ENCODE results near the gene HUWE1.

- TF ChIP-seq, protein P1, sequence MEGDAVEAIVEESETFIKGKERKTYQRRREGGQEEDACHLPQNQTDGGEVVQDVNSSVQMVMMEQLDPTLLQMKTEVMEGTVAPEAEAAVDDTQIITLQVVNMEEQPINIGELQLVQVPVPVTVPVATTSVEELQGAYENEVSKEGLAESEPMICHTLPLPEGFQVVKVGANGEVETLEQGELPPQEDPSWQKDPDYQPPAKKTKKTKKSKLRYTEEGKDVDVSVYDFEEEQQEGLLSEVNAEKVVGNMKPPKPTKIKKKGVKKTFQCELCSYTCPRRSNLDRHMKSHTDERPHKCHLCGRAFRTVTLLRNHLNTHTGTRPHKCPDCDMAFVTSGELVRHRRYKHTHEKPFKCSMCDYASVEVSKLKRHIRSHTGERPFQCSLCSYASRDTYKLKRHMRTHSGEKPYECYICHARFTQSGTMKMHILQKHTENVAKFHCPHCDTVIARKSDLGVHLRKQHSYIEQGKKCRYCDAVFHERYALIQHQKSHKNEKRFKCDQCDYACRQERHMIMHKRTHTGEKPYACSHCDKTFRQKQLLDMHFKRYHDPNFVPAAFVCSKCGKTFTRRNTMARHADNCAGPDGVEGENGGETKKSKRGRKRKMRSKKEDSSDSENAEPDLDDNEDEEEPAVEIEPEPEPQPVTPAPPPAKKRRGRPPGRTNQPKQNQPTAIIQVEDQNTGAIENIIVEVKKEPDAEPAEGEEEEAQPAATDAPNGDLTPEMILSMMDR (conservative IDR thresholded peaks at IDR 0.05; ENCODE audit: low read length): no peak
- TF ChIP-seq EZH2phosphoT487 (IDR thresholded peaks at IDR 0.05; ENCODE audit: borderline replicate concordance, low read depth, low read length): no peak
Measured at GRCh38 chrX:53639257-53639656, 47.3 kb downstream of the HUWE1 start.
